GM21619 (cell line): ENCODE data around the gene C1QTNF9B.
A peak's percentile ranks its signal among the peaks of the same experiment; 100 is the strongest.
"Not testable (repeated sequence)": the region's sequence is repeated elsewhere in the genome, so short reads cannot be mapped to it uniquely, and the experiment has no call there.

Source experiments
- ATAC-seq: cut with Tn5 transposase; IDR thresholded peaks from one replicate; pipeline ENCODE4 v1.9.1; 2021; ENCODE audit not compliant: unreplicated experiment

C1QTNF9B gene

DNA sequence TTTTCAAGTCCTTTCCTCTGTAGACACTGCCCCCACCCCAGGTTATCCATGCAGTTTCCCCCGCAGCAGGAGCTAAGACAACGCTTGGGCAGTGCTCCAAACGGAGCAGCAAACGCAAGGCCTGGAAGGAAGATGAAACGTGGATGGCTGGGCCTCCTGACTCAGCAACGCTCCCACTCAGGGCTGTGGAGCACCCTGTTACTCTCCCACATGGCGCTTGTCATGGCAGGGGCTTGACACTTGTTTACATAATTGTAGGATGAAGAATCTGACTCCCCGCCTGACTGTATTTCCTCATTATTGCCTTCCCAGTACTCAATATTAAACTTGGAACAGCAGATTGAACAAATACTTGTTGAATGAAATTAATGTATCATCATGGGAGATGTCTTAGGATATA is 799 bp upstream of the C1QTNF9B start:
- ATAC-seq = no peak

DNA sequence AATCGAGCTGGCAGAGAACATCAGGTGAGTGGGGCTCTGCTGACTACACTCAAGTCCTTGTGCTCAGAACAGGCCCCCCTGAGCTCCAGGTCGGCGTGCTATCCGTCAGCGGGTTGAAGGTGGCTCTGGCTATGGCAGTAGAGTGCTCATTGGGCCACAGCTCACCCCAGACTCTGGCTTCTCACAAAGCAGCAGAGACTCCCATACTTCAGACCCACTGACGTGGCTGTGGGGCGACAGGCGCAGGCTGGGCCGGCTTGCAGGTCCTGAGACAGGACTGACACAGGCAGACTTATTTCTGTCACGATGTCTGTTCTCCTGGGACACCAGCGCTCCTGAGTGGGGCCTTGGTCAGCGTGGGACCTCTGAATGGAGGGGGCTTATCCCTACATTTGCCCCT is 2.6 kb downstream of the C1QTNF9B start:
- not testable (repeated sequence) for ATAC-seq

DNA sequence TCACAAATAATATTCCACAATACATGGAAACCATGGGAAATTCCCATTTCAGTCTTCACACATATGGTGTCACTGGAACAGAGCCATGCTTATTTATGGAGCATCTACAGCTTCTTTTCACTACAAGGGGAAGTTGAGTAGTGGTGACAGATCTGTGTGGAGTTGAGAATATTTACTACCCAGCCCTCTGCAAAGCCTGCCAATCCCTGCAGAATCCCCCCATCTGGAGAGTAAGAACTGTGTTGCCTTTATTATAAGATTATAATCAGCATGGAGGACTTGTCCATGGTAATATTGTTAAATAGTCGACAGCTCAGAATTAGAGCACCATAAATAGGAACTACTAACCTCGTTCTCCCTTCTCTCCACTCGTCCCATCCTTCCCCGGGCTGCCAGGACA is 3.5 kb downstream of the C1QTNF9B start:
- ATAC-seq = not testable (repeated sequence)

DNA sequence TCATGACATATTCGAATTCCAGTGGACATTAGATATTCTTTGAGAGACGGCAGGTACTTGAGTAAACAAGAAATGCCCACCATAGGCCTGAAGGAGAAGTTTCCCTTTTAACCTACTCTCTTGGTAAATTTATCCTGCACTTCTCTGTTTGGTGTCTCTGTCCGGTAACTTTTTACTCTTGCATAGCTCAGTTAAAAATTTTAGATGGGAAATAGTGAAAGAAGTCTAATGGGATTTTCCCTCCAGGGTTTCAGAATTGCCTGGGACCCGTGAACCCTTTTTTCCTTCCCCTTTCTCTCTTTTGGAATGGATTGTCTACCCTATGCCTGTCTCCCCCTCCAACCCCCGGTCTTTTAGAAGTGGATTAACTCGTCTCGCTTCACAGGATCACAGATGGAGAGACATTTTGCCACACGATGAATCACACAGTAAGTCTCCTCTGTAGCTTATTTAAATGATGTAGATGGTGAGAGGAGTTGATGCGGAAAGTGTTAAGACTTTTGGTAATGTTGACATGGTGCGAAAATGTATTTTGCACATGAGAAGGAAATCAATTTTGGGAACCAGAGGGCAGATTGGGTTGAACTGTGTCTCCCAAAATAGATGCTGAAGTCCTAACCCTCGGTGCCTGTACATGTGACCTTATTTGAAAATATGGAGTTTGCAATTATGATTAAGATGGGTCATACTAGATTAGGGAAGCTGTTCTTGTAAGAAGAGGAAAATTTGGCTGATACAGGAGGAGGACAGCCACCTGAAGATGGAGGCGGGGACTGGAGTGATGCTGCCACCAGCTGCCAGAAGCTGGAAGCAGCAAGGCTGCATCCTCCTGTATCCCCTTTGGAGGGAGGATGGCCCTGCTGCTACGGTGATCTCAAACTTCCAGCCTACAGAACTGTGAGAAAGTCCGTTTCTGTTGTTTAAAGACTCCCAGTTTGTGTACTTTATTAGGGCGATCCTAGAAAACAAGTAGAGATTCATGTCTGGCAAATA is 7.4 kb downstream of the C1QTNF9B start:
- peak; percentile 23 for ATAC-seq

DNA sequence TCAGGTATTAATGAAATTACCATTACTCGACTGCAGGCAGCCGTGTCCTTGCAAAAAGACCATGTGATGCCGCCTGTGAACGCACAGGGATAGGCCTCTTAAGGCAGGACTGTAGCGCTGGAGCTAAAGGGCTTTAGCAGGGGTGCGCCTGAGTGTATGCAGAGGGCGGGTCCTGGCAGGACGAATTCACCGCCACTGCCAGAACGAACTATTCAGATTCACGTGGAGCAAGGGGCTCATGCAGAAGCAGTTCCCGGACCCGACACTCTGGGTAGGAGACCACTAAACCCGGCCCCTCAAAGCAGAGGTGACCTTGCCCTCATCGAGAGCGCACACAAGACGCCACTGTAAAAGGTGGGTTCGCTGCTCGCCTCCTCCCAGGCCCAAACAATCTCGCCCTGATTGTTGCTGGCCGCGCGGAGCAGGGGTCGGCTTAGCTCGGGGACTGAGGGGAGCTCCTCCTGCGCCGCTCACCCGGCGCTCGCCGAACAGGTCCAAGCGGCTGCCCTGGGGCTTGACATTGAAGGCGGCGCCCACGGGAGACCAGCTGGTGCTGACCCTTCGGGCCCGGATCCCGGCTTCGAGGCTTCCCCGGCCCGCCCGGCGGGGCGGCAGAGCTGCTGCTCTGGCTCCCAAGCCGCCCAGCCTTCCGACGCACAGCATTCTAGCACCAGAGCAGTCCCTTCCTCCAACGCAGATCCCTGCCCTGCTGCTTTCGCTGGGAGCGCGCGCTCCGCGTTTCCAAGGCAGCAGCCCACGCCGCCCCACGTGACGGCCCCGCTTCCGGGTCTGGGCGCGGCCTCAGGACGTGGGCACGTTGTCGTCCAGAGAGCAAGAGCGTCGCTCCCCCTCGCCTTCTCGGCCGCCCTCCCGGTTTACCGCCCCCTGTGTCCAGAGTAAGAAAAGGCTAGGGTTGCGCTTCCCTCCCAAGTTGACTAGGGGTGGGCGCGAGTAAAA is 8.4 kb downstream of the C1QTNF9B start, which contains the start of gene MIPEP:
Gene MIPEP, minus strand, starts transcription at position 743 of the 957 bp plus-strand sequence. Its CDS starts 80 bp downstream, at position 663.
- peak; percentile 90 for ATAC-seq

DNA sequence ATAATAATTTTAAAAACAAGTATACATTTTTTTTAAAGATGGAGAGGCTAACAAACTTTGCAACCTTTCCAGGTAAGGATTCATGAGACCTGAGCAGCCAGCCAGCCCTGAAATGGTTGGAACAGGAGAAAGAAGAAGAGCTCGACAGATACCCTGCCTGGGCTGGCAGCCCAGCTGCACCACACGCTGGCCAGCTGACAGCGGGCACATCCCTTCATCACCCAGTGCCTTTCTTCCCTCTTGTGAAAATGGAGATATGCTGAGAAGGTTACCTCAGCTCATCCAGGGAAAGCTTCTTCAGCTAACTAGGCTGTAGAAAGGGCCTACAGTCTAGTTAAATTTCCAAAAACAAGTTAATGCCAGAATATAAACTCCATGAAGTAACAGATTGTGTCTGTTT is 12.9 kb downstream of the C1QTNF9B start:
- ATAC-seq = not testable (repeated sequence)

DNA sequence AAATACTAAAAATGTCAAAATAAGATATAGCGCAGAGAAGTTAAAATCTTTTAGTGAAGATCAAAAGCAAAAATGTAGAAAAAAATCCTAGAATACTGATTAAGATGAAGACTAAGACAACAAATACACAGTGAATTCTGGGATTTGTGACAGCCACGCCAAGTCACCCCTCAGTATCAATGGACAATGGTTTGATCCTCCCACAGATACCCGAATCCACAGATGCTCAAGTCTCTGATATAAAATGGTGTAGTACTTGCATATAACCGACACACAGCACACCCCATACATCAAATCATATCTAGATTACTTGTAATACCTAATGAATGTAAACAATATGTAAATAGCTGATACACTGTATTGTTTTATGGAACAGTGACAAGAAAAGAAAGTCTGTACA is 14.0 kb downstream of the C1QTNF9B start:
- ATAC-seq = no peak

DNA sequence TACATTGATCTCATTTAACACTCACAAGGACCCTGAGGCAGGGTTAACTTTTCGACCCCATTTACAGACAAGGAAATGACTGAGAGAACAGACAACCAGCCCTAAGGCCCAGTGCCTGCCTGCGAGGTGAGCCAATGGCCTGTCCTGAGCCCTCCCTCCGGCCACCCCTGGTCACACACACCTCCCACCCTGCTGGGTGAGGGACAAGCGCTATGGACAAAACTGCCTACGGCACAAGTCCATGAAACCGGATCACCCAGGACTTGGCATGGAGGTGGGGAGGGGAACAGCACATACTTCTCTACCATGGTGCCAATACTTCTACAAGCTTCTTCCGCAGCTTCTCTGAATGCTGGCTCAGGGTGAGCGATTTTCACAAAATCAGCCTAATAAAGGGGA is 15.9 kb downstream of the C1QTNF9B start:
- not testable (repeated sequence) for ATAC-seq

DNA sequence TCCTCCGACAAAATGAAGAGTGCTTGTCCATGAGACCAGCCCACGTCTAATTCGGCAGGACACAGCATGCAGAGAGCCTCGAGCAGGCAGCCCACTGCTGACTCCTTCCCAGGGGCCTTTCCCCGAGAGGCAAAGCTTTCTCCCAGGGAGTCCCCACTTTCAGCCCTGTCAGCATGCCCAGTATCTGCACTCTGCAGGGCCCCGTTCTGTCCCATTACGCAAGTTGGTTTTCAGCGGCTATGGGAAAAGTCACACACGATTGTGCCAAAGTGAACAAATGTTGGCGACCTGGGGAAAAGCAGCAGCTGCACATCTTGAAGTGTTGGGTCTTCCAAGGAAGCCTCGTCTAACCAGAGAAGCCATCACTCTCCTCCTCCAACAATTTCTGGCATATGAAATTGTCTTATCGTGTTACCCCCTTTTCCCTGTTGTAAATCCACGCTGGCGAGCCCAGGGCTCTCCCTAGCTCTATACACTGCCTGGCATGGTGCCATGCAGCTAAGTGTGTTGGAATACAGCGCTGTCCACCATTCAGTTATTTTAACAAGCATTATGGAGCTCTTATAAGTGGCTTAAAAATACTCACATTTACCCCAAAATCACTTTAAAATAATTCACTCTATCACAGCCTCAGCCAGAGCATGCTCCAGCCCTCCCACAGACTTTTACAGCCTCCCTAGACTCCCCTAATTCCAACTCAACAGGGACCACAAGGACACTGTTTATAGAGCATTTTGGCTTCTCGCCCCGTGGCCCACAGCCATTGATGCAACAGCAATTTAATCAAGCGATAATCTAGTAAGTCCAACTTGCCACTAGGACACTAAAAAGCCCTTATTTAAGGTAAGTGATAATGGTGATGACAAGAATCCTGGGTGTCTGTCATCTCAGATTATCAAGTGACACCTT is 16.6 kb downstream of the C1QTNF9B start:
- not testable (repeated sequence) for ATAC-seq

DNA sequence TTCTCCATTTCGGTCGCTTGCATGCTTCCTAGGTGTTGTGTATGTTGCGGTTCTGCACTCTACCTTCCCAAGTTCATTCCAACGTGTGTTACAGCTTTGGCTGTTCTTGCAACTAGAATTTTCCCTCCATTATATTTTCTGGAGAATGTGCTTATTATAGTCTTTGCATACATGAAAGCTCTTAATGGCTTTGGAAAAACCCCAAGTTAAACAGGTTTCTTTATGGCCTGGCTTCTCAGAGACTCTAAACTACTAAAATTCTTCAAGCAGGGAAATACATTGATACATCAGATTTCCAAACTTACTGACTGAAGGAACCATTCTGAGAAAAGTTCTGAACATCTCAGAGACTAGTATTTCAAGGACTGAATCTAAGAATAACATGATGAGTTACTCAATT is 20.0 kb downstream of the C1QTNF9B start:
- ATAC-seq = no peak

DNA sequence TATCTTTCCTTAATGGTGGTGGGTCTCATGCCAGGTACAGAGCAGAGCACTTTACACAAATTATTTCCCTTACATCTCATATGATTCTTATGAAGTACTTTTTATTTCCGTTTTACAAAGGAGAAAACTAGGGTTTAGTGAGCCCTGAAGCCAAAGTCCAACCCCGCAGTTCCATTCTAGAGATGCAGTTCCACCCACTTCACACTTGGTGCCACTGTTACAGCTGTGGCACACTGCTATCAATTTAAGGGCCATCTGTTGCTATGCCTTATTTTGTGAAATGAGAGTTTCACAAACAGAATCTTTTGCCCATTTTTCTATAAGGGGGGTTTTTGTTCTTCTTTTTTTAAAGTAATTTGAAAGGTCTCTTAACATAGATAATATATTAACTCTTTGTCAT is 21.0 kb downstream of the C1QTNF9B start:
- no peak for ATAC-seq

DNA sequence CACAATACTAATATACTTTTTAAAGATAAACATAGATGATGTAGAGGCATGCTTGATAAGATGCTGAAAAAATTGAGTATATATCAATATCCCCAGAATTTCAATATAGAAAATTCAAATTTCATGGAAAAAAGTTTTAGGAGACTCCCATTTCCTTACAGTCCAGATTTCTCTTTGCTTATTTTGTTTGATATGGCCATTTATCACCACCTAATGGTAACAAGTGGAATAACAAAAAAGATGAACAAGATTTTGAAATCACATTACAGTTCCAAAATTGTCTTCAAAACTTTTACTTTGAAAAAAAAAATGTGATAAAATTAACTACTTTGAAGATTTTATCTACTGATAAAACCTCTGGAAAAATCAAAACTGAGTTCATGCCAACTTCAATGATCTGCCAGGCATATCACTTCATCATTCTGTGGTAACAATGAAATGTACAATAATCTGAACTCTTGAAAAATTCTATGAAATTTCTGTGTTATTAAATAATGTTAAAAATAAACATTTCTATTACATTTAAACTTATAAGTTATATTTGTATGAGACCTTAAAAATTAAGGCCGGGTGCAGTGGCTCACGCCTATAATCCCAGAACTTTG is 25.6 kb downstream of the C1QTNF9B start:
- ATAC-seq = no peak

DNA sequence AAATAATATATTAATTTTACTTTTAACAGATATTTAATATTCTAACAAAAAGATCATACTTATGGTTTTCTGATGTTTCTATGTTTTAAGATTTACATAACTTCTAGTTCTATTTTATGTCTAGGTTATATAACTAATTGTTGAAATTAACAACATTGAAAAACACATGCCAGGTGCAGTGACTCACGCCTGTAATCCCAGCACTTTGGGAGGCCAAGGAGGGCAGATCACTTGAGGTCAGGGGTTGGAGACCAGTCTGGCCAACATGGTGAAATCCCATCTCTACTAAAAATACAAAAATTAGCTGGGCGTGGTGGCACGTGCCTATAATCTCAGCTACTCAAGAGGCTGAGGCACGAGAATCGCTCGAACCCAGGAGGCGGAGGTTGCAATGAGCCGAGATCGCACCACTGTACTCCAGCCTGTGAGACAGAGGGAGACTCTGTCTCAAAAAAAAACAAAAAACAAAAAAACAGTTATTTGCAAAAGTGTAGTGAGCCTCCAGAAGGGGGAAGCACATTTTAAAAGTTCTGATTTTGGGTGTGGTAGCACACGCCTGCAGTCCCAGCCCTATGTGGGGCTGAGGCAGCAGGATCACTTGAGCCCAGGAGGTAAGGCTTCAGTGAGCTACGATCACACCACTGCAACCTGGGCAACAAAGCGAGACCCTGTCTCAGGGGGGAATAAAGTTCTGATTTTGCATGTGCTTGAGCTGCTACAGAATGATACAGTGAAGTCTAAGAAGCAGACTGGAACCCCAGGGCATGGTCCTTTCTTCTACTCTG is 26.8 kb downstream of the C1QTNF9B start:
- peak; percentile 52 for ATAC-seq

DNA sequence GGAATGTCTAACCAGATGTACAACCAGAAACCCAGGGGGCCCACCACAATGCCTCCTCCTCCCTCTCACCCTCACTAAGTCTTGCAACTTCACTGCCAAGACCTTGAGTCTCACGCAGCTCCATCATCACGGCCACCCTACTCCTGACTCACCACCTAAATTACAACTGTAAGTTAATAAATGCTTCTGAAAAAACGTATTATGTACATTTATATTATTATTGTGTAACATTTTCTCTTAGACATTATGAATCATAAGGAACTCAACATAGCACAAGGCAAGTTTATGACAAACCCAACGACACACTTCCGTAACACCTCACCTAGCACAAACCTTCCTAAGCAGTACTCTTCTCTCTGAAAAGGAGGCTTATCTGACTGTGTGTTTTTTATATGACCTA is 28.8 kb downstream of the C1QTNF9B start:
- ATAC-seq = no peak

DNA sequence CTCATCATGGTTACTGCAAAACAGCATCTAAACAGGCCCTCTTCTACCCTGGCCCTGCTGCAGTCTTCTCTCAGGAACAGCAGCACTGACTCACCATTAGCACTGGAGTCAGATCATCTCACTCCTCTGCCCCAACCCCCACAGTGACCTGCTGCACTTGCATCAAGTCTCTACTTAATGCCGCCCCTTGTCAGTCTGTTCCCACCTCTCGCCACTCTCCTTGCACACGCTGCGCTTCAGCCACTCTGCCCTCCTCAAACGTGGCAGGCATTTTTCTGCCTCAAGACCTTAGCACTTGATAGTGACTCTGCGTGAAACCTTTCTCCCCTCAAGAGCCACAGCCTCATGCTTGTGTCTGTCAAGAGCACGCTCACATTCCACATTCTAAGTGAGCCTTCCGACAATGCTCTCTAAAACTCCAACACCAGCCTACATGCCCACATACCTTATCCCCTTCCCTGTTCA is 30.2 kb downstream of the C1QTNF9B start:
- ATAC-seq = no peak

DNA sequence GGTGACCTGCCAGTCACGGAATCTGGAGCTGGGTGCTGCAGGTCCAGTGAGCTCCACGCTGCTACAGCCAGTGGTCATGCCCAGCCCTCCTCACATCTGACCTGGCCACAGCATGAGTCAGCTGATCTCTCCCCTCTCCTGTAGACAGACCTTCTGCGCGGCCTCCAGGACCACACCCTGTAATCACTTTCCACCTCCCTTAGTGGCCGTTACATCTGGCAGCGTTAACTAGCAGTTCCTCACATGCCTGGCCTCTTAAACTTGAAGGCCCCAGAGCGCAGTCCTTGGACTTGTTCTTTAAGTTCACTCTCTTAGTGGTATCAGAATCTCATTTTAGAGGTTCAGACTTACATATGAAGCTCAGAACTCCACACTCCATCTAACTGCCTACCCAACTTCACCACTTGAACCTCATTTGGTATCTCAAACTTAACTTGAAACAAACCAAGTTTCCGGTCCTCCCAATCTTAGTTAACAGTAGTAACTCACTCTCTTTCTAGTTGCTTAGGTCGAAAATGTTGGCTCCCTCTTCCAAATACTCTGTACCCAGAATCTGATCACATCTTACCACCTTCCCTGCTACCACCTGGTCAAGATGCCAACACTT is 30.8 kb downstream of the C1QTNF9B start:
- ATAC-seq = no peak

DNA sequence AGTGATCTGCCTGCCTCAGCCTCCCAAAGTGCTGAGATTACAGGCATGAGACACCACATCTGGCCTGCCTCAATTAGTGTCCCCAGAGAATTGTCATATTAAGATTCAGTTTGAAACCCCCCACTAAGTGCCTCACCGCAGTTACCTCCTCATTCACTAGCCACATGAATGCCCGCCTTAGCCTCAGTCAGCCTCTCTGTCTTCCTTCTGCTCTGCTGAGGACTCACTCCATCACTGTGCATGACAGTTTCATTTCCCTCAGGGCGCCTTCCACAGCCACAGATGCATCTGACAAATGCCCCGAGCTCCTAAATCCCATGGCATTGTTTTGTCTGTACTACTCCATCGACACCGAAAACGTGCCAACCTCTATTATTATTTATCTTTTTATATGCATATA is 31.4 kb downstream of the C1QTNF9B start:
- ATAC-seq = no peak

DNA sequence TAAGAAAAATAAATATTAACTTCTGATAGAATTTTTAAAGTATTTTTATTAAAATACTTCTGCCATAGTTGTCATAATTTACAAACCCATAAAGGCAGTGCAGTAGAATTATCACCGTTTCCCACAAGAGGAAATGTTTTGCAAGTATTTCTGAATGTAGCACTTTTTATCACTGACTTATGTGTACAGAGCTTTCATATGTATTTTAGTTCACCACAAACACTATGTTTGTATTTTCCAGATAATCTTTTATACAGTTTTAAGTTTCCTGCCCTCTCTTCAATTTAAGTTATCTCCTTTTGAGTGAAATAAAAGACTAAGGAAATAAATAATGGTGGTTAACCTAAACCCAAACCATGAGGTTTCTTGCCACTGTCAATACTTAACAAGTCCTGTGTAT is 32.3 kb downstream of the C1QTNF9B start:
- no peak for ATAC-seq

DNA sequence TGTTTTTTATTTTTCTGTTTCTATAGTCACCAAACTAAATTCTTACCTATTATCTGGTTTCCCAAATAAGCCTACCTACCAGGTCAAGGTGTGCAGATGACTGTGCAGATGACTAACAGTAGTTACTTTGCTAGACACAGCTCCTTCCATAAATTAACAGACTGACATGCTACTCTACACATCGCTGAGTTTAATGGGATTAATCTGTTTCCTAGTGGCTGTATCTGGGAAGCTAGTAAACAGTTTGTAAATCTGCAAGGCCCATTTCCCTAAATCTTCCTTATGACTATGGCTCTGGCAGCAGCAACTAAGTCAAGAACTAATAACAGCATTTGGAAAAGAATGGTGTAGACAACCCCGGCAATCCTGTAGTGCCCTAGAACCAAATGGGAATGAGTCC is 36.0 kb downstream of the C1QTNF9B start:
- no peak for ATAC-seq
